A549 treated with RU486 at 1 μM for 4 hours (cell line): ENCODE results near the gene RIF1. TPM values are rescaled to one million over a fixed set of nuclear protein-coding genes. Genes with fewer than 3 reads are reported as not detected.

ENCODE experiments used
- total RNA-seq: library from RNA; stranded (reverse); fragments of 200-300 nt; extraction: Qiagen RNA extraction; gene quantifications from 5 replicates; pipeline ENCODE4 v1.2.3, GENCODE V29; 2022; ENCODE audit warnings: low read depth

Gene RIF1
- total RNA-seq, result 8.7 to 25.9 TPM (median 19.4 TPM) in 5 replicates

DNA sequence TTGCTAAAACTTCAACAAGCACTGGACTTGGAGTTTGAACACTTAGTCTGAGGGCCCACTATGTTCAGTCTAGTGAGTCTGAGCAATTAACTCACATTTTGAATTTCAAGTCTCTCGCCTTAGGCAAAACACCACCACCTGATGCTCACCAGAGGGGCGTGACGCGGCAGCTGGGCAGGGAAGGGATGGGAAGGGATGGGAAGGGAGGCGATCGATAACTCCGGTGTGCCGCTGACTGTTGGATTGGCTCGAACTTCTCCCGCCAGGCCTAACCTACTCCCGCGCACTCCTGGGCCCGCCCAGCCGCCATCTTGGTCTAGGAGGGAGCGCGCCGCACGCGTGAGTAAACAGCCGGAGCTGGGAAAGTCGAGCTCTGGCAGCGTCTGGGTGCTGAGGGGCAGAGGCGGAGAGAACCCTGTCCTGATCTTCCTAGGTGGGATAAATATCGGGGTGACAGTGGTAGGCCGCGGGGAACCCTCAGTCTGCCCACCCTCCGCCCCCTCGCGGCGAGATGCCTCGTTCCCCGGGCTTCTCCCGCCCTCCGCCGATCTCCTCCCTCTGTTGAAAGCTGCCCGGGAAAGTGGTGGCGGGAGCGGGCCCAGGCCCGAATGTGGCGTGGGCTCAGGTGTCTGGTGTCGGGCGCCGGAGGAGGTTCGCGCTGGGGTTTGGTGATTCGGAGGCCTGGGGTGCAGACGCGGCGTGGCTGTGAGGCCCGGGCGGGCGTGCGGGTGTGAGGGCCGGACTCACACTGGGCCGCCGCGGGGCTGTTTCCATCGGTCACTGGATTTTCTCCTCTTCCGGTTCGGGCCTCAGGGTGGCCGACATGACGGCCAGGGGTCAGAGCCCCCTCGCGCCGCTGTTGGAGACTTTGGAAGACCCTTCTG is at the start of gene RIF1:
Gene RIF1, plus strand, starts transcription at position 302 of the 884 bp plus-strand sequence. Its CDS starts 522 bp downstream, at position 824.

Other genes with a start within 250 kb of the RIF1 start
- 2.1 to 4.0 TPM (median 3.8 TPM) in 5 replicates for gene RBM43, start 148.0 kb upstream of the RIF1 start, total RNA-seq
- 9.3 to 15.6 TPM (median 12.2 TPM) in 5 replicates for gene NMI, start 120.2 kb upstream of the RIF1 start, total RNA-seq
- 1.3 to 2.0 TPM (median 1.7 TPM) in 5 replicates for gene TNFAIP6, start 52.3 kb upstream of the RIF1 start, total RNA-seq